Activated CD8-positive, alpha-beta memory T cell treated with anti-CD3 and anti-CD28 coated beads for 4 hours (primary cell): ENCODE measurements around the gene ACVR1C.
"Not testable (repeated sequence)": the region's sequence is repeated elsewhere in the genome, so short reads cannot be mapped to it uniquely, and the experiment has no call there.

Experiments used
- DNase-seq, 2 donors: peaks; one replicate each; pipeline ENCODE4 v3.0.0-alpha.2; 2020; ENCODE audit warnings: low read depth in 2 of 2

The ACVR1C gene

GRCh38 chr2:157574165-157574564 lies 54.5 kb downstream of the ACVR1C start:
- no peak for DNase-seq

- DNase-seq, result no peak
Observed at GRCh38 chr2:157572725-157573124, 55.9 kb downstream of the ACVR1C start.

GRCh38 chr2:157566623-157567022 lies 62.0 kb downstream of the ACVR1C start:
- DNase-seq, result not testable (repeated sequence)

GRCh38 chr2:157566113-157566512 lies 62.6 kb downstream of the ACVR1C start:
- not testable (repeated sequence) for DNase-seq

- no peak for DNase-seq
Observed at GRCh38 chr2:157565550-157565949, 63.1 kb downstream of the ACVR1C start.

GRCh38 chr2:157559890-157560289 lies 68.8 kb downstream of the ACVR1C start:
- DNase-seq, result no peak

GRCh38 chr2:157559461-157559860 lies 69.2 kb downstream of the ACVR1C start:
- no peak for DNase-seq

- no peak for DNase-seq
Observed at GRCh38 chr2:157559061-157559460, 69.6 kb downstream of the ACVR1C start.

GRCh38 chr2:157557770-157558169 lies 70.9 kb downstream of the ACVR1C start:
- DNase-seq, result no peak

GRCh38 chr2:157540102-157540501 lies 88.6 kb downstream of the ACVR1C start:
- no peak for DNase-seq

GRCh38 chr2:157538064-157538463 lies 90.6 kb downstream of the ACVR1C start:
- DNase-seq, result no peak

- DNase-seq, result no peak
Observed at GRCh38 chr2:157536815-157537214, 91.8 kb downstream of the ACVR1C start.

- no peak for DNase-seq
Observed at GRCh38 chr2:157528963-157529751, 99.5 kb downstream of the ACVR1C start.

- no peak for DNase-seq
Observed at GRCh38 chr2:157526070-157526469, 102.6 kb downstream of the ACVR1C start.

- DNase-seq, result no peak
Observed at GRCh38 chr2:157523270-157524247, 105.1 kb downstream of the ACVR1C start.

- not testable (repeated sequence) for DNase-seq
Observed at GRCh38 chr2:157514966-157515365, 113.7 kb downstream of the ACVR1C start.

GRCh38 chr2:157509744-157510143 lies 118.9 kb downstream of the ACVR1C start:
- DNase-seq, result no peak

GRCh38 chr2:157508676-157509075 lies 120.0 kb downstream of the ACVR1C start:
- DNase-seq, result no peak

- no peak for DNase-seq
Observed at GRCh38 chr2:157506586-157506985, 122.1 kb downstream of the ACVR1C start.

GRCh38 chr2:157504623-157505022 lies 124.0 kb downstream of the ACVR1C start:
- no peak for DNase-seq

GRCh38 chr2:157501026-157501425 lies 127.6 kb downstream of the ACVR1C start:
- DNase-seq, result no peak

GRCh38 chr2:157500334-157500733 lies 128.3 kb downstream of the ACVR1C start:
- no peak for DNase-seq

GRCh38 chr2:157498483-157498882 lies 130.2 kb downstream of the ACVR1C start:
- no peak for DNase-seq
